GM21717 (cell line): ENCODE results near the gene ADH1C.
"Not testable (repeated sequence)": the region's sequence is repeated elsewhere in the genome, so short reads cannot be mapped to it uniquely, and the experiment has no call there.

Experiments
- ATAC-seq: cut with Tn5 transposase; IDR thresholded peaks from one replicate; pipeline ENCODE4 v1.9.1; 2021; ENCODE audit warnings: mild to moderate bottlenecking, moderate library complexity; ENCODE audit not compliant: unreplicated experiment

Gene ADH1C

DNA sequence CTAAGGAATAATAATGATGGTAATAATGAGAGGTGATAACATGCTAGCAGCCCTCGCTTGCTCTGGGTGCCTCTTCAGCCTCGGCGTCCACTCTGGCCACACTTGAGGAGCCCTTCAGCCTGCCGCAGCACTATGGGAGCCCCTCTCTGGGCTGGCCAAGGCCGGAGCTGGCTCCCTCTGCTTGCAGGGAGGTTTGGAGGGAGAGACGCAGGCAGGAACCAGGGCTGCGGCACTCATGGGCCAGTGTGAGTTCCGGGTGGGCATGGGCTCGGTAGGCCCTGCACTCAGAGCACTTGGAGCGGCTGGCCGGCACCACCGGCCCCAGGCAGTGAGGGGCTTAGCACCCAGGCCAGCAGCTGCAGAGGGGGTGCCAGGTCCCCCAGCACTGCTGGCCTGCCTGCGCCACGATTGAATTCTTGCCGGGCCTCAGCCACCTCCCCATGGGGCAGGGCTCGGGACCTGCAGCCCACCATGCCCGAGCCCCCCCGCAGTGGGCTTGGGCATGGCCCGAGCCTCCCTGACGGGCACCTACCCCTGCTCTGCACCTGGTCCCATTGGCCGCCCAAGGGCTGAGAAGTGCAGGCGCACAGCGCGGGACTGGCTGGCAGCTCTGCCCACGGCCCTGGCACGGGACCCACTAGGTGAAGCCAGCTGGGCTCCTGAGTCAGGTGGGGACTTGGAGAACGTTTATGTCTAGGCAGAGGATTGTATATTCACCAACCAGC, 7.1 kb upstream of the ADH1C start:
- ATAC-seq, result no peak

DNA sequence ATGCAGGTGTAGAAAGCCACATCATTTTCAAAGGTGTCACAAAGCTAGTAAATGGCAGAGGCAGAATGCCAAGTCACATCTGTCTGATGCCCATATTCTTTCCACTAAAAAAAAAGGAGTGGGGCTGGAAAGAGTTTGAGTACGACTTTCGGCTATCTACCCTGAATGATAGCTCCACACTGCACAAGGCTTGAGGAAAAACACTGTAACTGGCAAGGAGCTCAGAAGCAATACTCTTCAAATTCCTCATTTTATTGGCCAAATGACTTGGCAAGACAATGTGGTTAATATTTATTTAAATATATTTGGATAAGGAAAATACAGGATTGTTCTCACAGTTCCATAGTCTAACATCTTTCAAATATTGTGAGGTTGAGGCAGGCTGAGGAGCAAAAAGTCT, 5.4 kb upstream of the ADH1C start:
- ATAC-seq, result no peak

- ATAC-seq, result peak; percentile 82
These were observed 4.4 kb upstream of the ADH1C start for GRCh38 chr4:99356992-99357391.

DNA sequence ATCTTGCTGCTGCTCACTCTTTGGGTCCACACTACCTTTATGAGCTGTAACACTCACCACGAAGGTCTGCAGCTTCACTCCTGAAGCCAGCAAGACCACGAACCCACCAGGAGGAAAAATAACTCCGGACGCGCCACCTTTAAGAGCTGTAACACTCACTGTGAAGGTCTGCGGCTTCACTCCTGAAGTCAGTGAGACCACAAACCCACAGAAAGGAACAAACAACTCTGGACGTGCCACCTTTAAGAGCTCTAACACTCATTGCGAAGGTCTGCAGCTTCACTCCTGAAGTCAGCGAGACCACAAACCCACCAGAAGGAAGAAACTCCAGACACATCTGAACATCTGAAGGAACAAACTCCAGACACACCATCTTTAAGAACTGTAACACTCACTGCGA, 3.6 kb upstream of the ADH1C start:
- ATAC-seq, result not testable (repeated sequence)

- ATAC-seq, result no peak
These were observed 1.1 kb downstream of the ADH1C start for GRCh38 chr4:99351487-99351886.

DNA sequence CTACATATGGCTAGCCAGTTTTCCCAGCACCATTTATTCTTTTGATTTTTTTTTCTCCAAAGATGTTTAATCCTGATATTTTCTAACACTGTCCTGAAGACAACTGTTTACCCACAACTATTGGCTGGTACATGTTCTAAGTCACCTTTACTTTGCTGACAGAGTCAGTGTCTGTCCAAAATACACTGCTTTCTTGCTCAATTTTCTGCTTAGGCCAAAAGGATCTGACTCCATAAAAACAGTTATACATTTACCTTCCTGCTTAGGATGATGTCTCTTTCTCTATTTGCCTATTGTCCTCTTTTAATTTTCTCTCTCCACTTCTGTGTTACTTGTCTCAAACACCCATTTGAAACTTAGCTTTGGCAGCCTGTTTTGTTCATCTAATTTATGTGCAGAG, 3.2 kb downstream of the ADH1C start:
- ATAC-seq, result no peak

DNA sequence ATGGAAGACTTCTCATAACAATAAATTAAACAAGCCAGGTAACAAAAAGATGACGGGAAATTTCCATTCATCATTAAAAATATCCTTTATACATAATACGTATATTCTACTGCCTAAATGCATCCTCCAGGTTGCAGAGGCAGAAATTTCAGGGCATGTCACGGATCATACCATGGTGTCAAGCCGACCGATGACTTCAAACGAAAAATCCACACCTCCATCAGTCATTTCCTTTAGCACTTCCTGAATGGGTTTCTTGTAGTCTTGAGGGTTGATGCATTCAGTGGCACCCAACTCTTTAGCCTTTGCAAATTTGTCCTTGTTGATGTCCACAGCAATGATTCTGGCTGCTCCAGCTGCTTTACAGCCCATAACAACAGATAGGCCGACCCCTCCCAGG, 9.9 kb downstream of the ADH1C start:
- ATAC-seq, result not testable (repeated sequence)

GRCh38 chr4:99341426-99341825, 11.1 kb downstream of the ADH1C start:
- no peak for ATAC-seq

- ATAC-seq, result no peak
These were observed 13.4 kb downstream of the ADH1C start for GRCh38 chr4:99339172-99339571.

DNA sequence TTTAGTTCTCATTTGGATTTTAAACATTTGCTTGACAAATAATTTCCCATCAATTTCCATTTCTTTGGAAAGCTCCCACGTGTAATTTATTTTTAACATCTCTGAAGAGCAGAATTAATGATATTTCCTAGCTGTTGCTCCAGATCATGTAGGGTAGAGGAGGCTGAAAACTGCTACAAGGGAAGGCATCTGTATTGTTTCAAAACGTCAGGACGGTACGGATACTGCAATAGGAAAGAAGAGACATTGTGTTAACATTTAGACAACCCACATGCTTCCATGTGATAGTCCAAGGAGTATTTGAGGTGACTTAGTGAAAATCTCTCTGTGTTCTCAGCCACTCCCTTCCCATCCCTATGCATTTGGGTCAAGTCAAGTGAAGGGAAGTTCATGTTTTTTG, 16.0 kb downstream of the ADH1C start:
- ATAC-seq, result no peak

- ATAC-seq, result no peak
These were observed 17.7 kb downstream of the ADH1C start for GRCh38 chr4:99334880-99335279.

DNA sequence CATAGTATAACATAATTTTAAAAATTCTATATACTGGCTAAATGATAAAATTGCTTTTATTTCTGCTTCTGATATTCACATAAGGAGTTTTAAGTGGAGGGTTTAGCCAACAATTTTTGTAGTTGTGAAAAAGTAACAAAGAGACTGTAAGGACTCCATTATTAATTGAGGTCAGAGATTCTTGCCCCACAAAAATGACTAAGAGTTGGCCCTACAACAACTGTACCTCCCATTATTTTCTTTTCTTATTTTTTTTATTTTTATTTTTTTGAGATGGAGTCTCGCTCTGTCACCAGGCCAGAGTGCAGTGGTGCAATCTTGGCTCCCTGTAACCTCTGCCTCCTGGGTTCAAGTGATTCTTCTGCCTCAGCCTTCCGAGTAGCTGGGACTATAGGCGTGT, 21.9 kb downstream of the ADH1C start:
- ATAC-seq, result no peak

DNA sequence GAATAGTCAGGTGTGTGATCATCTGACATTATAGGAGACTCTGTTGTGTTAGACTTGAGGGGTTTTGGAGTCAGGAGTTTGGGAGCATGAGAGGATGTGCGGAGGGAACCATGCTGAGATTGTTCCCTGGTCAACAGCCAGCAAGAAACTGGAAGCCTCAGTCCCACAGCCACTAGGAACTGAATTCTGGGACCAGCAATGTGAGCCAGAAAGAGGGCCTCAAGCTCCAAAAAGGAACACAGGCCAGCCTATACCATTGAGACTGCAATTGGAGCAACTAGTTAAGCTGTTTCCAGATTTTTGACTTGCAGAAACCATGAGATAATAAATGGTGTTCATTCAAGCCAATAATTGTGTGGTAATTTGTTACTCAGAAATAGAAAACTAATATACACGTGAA, 22.7 kb downstream of the ADH1C start:
- no peak for ATAC-seq

GRCh38 chr4:99324979-99325378, 27.6 kb downstream of the ADH1C start:
- ATAC-seq, result no peak

DNA sequence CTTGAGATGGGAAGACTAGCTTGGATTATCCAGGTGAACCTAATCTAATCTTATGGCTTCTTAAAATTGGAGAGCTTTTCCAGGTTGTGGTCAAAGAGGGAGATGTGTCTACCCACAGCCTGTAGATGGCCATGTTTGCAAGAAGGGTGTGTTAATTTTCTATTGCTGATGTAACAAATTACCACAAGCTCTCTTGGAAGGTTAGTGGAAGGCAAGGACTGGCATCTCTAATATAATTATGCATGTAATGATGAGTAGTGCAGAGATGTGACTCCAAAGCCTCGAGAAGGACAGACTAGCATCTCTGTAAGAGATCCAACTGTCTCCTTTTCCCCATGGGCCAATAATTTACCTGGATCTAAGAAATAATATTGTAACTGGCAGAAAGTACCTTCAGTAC, 28.2 kb downstream of the ADH1C start:
- ATAC-seq, result no peak

- no peak for ATAC-seq
These were observed 28.8 kb downstream of the ADH1C start for GRCh38 chr4:99323756-99324155.

GRCh38 chr4:99321241-99322191, 31.0 kb downstream of the ADH1C start, which contains the start of gene ADH1B:
TSS of gene ADH1B (minus strand) at chr4:99321401. CDS start at chr4:99321331, 70 bp downstream.
- ATAC-seq, result no peak

GRCh38 chr4:99317811-99318210, 34.7 kb downstream of the ADH1C start:
- ATAC-seq, result not testable (repeated sequence)

- no peak for ATAC-seq
These were observed 35.2 kb downstream of the ADH1C start for GRCh38 chr4:99317354-99317753.

DNA sequence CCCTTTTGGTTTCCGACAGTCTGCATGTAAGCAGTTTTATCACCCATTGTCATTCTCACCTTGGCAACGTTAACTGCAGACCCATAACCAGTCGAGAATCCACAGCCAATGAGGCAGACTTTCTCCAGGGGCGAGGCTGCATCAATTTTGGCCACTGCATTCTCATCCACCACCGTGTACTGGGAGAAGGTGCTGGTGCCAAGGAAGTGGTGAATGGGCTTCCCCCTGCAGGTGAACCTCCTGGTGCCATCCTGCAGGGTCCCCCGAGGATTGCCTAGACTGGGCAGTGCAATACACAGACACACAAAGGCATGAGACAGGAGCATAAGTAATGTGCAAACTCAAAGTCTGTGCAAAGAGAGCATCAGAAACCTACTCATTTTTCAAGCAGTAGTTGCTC, 36.7 kb downstream of the ADH1C start:
- no peak for ATAC-seq

- ATAC-seq, result no peak
These were observed 38.3 kb downstream of the ADH1C start for GRCh38 chr4:99314211-99314610.

DNA sequence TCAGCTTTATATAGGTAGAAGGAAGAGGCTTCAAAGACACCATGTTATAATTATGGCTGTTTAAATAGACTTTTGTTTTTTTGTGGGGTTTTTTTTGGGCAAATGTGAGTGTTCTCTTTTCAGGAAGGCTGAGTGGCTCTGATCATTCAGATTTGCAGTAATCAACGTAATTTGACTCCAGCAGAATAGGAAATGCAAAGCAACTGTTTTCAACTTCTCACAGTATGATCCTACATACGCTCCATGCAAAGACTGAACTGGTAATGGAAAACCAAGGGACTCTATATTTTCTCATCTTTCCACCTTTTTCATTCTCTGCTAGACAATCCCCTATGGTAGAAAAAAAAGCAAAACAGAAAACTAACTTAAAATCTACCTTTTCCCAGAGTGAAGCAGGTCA, 42.2 kb downstream of the ADH1C start:
- no peak for ATAC-seq
